Measurements from ENCODE around the gene STK10. TPM values are rescaled to one million over a fixed set of nuclear protein-coding genes. Genes with fewer than 3 reads are reported as not detected.

The STK10 gene
- total and polyA plus RNA-seq, 2 of the 8 experiments (the other 6 are each of a cell fraction or from before 2014, with no cell fraction given), result 10.5 to 21.4 TPM

DNA sequence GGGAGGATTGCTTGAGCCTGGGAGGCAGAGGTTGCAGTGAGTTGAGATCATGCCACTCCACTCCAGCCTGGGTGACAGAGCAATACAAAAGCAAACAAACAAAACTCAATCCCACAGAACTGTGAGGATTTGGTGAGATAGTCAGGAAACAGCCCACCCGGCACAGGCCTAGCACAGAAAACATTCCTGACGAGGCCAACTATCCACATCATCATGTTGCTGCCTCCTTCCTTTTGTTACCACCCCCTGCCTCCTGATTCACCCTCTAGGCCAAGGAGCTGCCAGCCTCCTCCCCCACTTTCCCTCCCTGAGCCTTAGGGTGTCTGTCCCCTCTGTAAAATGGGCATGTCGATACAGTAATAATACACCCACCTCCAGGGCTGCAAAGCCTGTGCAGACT lies 39.0 kb downstream of the STK10 start (continued):
- TF ChIP-seq, protein P1, sequence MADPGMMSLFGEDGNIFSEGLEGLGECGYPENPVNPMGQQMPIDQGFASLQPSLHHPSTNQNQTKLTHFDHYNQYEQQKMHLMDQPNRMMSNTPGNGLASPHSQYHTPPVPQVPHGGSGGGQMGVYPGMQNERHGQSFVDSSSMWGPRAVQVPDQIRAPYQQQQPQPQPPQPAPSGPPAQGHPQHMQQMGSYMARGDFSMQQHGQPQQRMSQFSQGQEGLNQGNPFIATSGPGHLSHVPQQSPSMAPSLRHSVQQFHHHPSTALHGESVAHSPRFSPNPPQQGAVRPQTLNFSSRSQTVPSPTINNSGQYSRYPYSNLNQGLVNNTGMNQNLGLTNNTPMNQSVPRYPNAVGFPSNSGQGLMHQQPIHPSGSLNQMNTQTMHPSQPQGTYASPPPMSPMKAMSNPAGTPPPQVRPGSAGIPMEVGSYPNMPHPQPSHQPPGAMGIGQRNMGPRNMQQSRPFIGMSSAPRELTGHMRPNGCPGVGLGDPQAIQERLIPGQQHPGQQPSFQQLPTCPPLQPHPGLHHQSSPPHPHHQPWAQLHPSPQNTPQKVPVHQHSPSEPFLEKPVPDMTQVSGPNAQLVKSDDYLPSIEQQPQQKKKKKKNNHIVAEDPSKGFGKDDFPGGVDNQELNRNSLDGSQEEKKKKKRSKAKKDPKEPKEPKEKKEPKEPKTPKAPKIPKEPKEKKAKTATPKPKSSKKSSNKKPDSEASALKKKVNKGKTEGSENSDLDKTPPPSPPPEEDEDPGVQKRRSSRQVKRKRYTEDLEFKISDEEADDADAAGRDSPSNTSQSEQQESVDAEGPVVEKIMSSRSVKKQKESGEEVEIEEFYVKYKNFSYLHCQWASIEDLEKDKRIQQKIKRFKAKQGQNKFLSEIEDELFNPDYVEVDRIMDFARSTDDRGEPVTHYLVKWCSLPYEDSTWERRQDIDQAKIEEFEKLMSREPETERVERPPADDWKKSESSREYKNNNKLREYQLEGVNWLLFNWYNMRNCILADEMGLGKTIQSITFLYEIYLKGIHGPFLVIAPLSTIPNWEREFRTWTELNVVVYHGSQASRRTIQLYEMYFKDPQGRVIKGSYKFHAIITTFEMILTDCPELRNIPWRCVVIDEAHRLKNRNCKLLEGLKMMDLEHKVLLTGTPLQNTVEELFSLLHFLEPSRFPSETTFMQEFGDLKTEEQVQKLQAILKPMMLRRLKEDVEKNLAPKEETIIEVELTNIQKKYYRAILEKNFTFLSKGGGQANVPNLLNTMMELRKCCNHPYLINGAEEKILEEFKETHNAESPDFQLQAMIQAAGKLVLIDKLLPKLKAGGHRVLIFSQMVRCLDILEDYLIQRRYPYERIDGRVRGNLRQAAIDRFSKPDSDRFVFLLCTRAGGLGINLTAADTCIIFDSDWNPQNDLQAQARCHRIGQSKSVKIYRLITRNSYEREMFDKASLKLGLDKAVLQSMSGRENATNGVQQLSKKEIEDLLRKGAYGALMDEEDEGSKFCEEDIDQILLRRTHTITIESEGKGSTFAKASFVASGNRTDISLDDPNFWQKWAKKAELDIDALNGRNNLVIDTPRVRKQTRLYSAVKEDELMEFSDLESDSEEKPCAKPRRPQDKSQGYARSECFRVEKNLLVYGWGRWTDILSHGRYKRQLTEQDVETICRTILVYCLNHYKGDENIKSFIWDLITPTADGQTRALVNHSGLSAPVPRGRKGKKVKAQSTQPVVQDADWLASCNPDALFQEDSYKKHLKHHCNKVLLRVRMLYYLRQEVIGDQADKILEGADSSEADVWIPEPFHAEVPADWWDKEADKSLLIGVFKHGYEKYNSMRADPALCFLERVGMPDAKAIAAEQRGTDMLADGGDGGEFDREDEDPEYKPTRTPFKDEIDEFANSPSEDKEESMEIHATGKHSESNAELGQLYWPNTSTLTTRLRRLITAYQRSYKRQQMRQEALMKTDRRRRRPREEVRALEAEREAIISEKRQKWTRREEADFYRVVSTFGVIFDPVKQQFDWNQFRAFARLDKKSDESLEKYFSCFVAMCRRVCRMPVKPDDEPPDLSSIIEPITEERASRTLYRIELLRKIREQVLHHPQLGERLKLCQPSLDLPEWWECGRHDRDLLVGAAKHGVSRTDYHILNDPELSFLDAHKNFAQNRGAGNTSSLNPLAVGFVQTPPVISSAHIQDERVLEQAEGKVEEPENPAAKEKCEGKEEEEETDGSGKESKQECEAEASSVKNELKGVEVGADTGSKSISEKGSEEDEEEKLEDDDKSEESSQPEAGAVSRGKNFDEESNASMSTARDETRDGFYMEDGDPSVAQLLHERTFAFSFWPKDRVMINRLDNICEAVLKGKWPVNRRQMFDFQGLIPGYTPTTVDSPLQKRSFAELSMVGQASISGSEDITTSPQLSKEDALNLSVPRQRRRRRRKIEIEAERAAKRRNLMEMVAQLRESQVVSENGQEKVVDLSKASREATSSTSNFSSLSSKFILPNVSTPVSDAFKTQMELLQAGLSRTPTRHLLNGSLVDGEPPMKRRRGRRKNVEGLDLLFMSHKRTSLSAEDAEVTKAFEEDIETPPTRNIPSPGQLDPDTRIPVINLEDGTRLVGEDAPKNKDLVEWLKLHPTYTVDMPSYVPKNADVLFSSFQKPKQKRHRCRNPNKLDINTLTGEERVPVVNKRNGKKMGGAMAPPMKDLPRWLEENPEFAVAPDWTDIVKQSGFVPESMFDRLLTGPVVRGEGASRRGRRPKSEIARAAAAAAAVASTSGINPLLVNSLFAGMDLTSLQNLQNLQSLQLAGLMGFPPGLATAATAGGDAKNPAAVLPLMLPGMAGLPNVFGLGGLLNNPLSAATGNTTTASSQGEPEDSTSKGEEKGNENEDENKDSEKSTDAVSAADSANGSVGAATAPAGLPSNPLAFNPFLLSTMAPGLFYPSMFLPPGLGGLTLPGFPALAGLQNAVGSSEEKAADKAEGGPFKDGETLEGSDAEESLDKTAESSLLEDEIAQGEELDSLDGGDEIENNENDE (IDR thresholded peaks at IDR 0.05; ENCODE audit: insufficient replicate concordance, low read length), result no peak
- TF ChIP-seq FOSL1 (IDR thresholded peaks at IDR 0.05; ENCODE audit: insufficient read depth, low read depth, low read length) (no peak), SIRT6 (IDR thresholded peaks at IDR 0.05; ENCODE audit: low read length) (no peak), ASH2L (IDR thresholded peaks at IDR 0.05; ENCODE audit: low read length) (no peak), POLR2AphosphoS5 (IDR thresholded peaks at IDR 0.05; ENCODE audit: low read depth, low read length) (no peak), TAF1 (IDR thresholded peaks at IDR 0.05; ENCODE audit: low read depth, low read length) (no peak), NRF1 (IDR thresholded peaks at IDR 0.05; ENCODE audit: low read depth, low read length) (no peak), GTF2F1 (IDR thresholded peaks at IDR 0.05; ENCODE audit: borderline replicate concordance, low read depth, low read length) (no peak), CBX5 (IDR thresholded peaks at IDR 0.05; ENCODE audit: low read depth, low read length) (no peak), RBBP5 (IDR thresholded peaks at IDR 0.05; ENCODE audit: borderline replicate concordance, low read depth, low read length) (no peak), TCF12 (IDR thresholded peaks at IDR 0.05; ENCODE audit: low read depth, low read length) (no peak), SIN3A (conservative IDR thresholded peaks at IDR 0.05 in 1 of 2, IDR thresholded peaks at IDR 0.05 in 1 of 2; ENCODE audit: low read depth in 1 of 2, low read length in 2 of 2) (no peak)

Measured in H1 (cell line).